D721Med (cell line): ENCODE data around the gene RRP1.

Experiments
- DNase-seq: peaks from one replicate; pipeline ENCODE4 v3.0.0; 2011; ENCODE audit warnings: low spot score; ENCODE audit not compliant: insufficient read length
- FAIRE-seq: peaks from 2 replicates; lab custom pipeline; 2011; peaks lifted over from hg19 to GRCh38; lab: Jason Lieb, UNC
- CTCF ChIP-seq: IDR thresholded peaks from 2 replicates; pipeline ENCODE4 v1.5.1; 2012; ENCODE audit warnings: mild to moderate bottlenecking, control low read depth; ENCODE audit not compliant: insufficient read depth; ENCODE audit errors: missing control alignments

Gene RRP1

GRCh38 chr21:43846430-43846829 is 57.1 kb downstream of the RRP1 start:
- TF ChIP-seq CTCF, result no peak
- FAIRE-seq, result no peak
- DNase-seq, result no peak

- DNase-seq, result no peak
- FAIRE-seq, result no peak
- TF ChIP-seq CTCF, result no peak
Measured at GRCh38 chr21:43847301-43847700, 57.9 kb downstream of the RRP1 start.

- no peak for TF ChIP-seq CTCF
- DNase-seq, result no peak
- no peak for FAIRE-seq
Measured at GRCh38 chr21:43848771-43849170, 59.4 kb downstream of the RRP1 start.

GRCh38 chr21:43849532-43850299 is 60.3 kb downstream of the RRP1 start:
- FAIRE-seq, result no peak
- no peak for TF ChIP-seq CTCF

GRCh38 chr21:43850728-43851295 is 61.4 kb downstream of the RRP1 start:
- TF ChIP-seq CTCF, result no peak
- no peak for DNase-seq
- FAIRE-seq, result no peak

More at GRCh38 chr21:43849532-43850299, 60.3 kb downstream of the RRP1 start:
- no peak for DNase-seq

GRCh38 chr21:43851593-43851992 is 62.2 kb downstream of the RRP1 start:
- no peak for TF ChIP-seq CTCF
- FAIRE-seq (no peak), DNase-seq (no peak)
